ENCODE measurements around the gene IZUMO1. TPM values are rescaled to one million over a fixed set of nuclear protein-coding genes. Genes with fewer than 3 reads are reported as not detected.
"Not testable (repeated sequence)": the region's sequence is repeated elsewhere in the genome, so short reads cannot be mapped to it uniquely, and the experiment has no call there.

Gene IZUMO1
- total RNA-seq, 1 experiment from 2014 or later = not detected

DNA sequence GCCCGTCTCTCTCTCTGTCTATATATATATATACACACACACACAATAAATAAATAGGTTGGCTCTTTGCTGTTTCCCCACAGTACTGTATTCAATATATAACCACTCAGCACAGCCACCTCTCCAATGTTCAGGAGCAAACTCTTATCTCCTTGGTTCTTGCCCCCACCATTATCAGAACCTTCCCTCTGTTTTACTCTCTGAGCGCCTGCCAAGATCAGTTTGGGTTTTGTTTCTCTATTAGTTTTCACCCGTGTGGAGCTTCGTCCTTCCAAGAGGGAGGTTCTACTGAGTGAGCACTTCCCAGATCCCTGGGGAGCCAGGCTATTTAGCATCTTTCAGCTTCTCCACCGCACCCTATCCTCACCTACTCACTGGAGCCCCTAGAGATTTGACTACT lies 19.1 kb upstream of the IZUMO1 start:
- in situ Hi-C loops (cut with HindIII; ENCODE audit: low pct_unique_long_range_greater_than_20kb, low sequenced_read_pairs); DNase-seq (ENCODE audit: low read depth): not testable (repeated sequence)

DNA sequence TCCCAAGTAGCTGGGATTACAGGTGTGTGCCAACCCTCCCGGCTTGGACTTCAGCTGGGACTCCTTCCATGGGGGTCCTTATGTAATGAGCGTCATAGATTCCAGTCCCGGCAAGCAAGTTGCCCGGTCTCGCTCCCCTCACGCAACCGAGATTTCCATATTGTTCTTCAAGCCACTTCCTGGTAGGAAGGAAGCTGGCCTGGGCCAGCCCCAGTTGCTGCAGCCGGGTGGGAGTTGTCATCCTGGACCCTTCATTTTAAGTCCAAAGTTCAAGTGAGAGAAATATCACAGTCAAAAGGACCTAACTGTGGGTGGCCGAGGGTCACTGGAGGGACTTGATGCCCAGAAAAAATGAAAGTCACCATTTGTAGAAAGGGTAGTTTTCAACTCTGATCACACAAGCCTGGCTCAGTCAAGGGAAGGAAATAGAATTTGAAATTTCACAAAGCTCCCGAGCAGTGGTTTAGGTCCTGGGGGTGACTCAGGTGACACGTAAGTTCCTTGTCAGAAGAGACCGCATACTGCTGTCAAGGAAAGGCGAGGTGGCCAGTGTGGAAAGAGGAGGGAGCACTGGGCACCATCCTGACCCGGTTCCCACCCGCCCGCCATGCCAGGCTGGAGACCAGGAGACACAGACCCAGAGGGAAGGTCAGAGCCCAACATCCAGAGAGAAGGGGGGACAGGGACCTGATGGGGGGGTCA lies 13.9 kb upstream of the IZUMO1 start:
- DNase-seq (ENCODE audit: low read depth) = no peak

DNA sequence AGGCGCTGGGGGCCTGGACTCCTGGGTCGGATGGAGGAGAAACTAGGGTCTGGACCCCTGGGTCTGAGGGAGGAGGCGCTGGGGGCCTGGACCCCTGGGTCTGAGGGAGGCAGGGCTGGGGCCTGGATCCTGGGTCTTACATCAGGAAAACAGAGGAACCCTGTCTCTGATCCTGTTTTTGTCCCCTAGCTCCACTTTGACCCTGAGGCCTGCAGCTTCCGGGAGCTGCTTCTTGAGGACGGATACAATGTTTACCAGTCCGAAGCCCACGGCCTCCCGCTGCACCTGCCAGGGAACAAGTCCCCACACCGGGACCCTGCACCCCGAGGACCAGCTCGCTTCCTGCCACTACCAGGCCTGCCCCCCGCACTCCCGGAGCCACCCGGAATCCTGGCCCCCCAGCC lies 11.0 kb upstream of the IZUMO1 start:
- no peak for DNase-seq (ENCODE audit: low read depth)
- in situ Hi-C loops (cut with HindIII; ENCODE audit: low pct_unique_long_range_greater_than_20kb, low sequenced_read_pairs) = no loop called here

More for the DNA sequence above, 13.9 kb upstream of the IZUMO1 start:
- in situ Hi-C loops (cut with HindIII; ENCODE audit: low pct_unique_long_range_greater_than_20kb, low sequenced_read_pairs) = no loop called here

DNA sequence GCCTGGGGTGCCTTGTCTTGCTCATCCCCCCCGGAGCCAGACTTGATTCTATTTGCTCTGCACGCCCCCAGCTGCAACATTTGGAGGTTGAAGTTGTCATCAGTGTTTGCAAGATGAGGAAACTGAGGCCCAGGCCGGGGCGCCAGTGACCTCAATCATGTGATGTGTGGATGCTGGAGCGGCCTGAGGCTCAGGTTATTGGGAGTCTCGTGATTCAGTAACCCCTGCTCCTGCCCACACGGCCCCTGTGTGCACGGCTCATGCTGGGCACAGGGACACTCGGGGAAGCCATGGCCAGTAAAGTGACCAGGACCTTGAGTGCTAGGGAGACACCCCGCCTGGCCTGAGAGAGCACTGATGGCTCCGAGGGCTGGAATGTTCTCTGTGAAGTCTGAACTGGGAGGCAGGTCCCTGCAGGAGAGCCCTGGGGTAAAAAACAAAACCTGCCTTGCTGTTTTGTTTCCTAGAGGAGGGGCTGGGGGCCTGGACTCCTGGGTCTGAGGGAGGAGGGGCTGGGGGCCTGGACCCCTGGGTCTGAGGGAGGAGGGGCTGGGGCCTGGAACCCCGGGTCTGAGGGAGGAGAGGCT lies 10.5 kb upstream of the IZUMO1 start:
- in situ Hi-C loops (cut with HindIII; ENCODE audit: low pct_unique_long_range_greater_than_20kb, low sequenced_read_pairs) = no loop called here
- DNase-seq (ENCODE audit: low read depth) = no peak

DNA sequence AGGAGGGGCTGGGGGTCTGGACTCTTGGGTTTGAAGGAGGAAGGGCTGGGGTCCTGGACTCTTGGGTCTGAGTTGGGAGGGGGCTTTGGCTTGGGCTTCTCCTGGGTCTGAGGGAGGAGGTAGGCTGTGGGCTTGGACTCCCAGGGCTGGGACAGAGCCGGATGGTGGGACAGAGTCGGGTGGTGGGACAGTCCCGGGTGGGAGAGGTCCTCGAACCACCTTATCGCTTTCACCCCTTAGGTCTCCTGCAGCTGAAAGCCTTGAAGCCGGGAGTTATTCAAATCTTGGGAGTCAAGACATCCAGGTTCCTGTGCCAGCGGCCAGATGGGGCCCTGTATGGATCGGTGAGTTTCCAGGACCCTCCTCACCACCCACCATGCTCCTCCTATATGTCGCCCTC lies 10.0 kb upstream of the IZUMO1 start:
- in situ Hi-C loops (cut with HindIII; ENCODE audit: low pct_unique_long_range_greater_than_20kb, low sequenced_read_pairs) = no loop called here
- DNase-seq (ENCODE audit: low read depth) = no peak

DNA sequence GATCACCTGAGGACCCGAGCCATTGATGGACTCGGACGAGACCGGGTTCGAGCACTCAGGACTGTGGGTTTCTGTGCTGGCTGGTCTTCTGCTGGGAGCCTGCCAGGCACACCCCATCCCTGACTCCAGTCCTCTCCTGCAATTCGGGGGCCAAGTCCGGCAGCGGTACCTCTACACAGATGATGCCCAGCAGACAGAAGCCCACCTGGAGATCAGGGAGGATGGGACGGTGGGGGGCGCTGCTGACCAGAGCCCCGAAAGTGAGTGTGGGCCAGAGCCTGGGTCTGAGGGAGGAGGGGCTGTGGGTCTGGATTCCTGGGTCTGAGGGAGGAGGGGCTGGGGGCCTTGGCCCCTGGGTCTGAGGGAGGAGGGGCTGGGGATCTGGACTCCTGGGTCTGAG lies 9.5 kb upstream of the IZUMO1 start:
- in situ Hi-C loops (cut with HindIII; ENCODE audit: low pct_unique_long_range_greater_than_20kb, low sequenced_read_pairs) = no loop called here
- DNase-seq (ENCODE audit: low read depth) = no peak

DNA sequence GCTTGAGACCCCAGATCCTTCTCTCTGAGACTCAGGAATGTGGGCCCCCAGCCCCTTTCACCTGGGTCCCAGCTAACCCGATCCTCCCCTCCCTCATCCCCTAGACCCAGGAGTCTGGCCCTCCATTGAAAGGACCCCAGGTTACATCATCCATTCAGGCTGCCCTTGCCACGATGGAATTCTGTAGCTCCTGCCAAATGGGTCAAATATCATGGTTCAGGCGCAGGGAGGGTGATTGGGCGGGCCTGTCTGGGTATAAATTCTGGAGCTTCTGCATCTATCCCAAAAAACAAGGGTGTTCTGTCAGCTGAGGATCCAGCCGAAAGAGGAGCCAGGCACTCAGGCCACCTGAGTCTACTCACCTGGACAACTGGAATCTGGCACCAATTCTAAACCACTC lies 9.1 kb upstream of the IZUMO1 start:
- in situ Hi-C loops (cut with HindIII; ENCODE audit: low pct_unique_long_range_greater_than_20kb, low sequenced_read_pairs) = no loop called here
- DNase-seq (ENCODE audit: low read depth) = no peak

DNA sequence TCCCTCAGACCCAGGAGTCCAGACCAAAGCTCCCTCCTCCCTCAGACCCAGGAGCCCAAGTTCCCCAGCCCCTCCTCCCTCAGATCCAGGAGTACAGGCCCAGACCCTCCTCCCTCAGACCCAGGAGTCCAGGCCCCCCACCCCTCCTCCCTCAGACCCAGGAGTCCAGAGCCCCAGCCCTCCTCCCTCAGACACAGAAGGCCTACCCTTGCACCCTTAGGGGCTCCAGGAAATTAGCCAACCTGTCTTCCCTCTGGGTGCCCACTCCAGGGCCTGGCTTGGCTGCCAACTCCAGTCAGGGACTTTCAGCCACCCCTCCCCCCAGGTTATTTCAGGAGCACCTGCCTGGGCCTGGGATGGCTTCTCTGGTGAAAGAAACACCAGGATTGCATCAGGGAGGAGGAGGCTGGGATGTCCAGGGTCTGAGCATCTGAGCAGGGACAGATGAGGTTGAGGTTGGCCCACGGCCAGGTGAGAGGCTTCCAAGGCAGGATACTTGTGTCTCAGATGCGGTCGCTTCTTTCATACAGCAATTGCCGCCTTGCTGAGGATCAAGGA lies 8.5 kb upstream of the IZUMO1 start, which contains the start of gene FGF21:
Gene FGF21 (plus strand): TSS at position 441 of the 558 bp plus-strand sequence. CDS start 713 bp downstream, outside the sequence.
- in situ Hi-C loops (cut with HindIII; ENCODE audit: low pct_unique_long_range_greater_than_20kb, low sequenced_read_pairs) = no loop called here
- no peak for DNase-seq (ENCODE audit: low read depth)

DNA sequence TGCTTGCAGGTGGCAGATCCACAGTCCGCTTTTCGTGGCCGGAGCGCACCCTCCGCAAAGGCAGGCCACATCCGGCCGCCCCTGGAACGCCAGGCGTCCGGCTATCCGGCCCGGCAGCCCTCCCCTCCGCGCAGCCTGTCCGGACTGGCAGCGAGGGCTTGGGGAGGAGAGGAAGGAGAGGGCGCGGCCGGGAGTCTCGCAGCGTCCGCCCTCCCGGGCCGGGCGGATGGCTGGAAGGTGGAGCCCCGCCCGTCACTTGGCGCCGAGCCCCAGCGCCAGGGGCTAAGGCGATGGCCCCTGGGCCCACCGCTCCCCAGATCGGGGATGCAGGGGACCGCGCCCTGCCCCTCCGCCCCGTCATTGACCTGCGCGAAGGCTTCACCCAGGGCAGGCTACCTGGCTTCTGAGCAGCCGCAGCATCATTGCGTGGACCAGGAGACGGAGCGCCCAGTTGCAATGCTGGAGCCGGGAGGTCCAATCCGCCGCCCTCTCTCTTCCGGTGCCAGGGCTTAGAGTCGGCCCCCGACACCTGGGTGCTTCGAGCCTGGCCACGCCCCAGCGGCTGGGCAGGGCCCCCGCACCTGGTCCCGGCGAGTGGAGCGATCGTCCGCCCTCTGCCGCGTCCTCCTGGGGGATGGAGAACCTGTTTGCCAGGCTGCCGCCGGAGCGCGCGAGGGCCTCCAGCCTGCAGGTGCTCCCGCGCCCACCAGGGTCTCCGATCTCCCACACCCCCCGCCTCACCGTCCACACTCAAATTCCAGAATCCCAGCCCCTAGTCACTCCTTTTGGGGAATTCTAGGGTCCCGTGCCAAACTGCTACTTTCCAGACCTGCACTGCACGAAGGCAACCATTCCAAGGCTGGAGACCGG lies 6.0 kb upstream of the IZUMO1 start, which contains the start of gene FUT1:
Gene FUT1 (minus strand): TSS at position 146 of the 870 bp plus-strand sequence. CDS start 1,360 bp downstream, outside the sequence.
- in situ Hi-C loops (cut with HindIII; ENCODE audit: low pct_unique_long_range_greater_than_20kb, low sequenced_read_pairs) = no loop called here
- peak; percentile 65 for DNase-seq (ENCODE audit: low read depth)

DNA sequence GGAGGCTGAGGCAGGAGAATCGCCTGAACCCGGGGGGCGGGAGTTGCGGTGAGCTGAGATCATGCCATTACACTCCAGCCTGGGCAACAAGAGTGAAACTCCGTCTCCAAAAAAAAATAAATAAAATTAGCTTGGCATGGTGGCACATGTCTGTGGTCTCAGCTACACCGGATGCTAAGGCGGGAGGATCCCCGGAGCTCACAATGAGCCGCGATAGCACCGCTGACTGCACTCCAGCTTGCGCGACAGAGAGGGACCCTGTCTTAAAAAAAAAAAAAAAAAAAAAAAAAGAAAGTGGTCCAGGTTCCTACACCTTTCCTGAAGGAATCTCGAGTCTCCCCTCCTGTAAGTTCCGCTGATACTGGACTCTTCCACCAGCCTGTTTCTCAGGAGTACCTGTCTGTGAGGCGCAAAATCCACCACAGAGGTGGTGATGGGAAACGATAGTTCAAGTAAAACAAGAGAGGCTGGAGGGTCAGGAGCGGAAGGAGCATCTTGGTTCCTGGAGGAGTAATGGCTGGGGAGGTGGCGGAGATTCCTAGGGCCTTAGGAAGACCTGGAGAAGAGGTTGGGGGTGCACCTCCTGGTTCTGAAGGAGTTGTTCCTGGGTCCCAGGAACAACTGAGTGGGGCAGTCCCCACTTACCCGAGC lies 5.3 kb upstream of the IZUMO1 start:
- DNase-seq (ENCODE audit: low read depth) = no peak

DNA sequence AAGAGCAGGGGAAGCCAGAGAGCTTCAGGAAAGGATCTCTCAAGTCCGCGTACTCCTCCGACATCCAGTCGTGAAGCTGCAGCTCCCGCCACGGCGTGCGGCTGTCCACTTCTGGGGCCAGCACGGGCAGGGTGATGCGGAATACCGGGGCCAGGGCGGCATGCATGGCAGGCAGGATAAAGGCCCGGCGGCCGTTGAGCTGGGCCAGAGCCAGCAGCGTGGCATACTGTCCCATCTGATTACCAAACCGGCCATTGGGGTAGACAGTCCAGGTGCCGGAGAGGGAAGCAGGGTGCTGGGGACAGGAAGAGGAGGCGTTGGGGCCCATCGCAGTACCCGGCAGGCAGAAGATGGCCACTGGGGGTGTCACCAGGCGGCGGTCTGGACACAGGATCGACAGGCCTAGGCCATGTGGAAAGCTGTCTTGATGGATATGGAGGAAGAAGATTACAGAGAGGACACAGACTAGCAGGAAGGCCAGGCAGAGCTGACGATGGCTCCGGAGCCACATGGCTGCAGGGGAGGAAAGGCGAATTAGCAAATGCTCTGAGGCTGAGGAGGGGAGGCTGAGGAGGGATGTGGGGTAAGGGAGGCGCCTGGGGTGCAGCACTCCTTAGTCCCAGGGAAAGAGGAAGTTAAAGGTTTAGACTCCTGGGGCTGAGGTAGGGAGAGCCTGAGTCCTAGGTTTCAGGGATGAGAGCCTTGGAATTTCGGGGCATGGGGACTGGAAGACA lies 4.2 kb upstream of the IZUMO1 start:
- in situ Hi-C loops (cut with HindIII; ENCODE audit: low pct_unique_long_range_greater_than_20kb, low sequenced_read_pairs) = no loop called here
- DNase-seq (ENCODE audit: low read depth) = no peak

More for the DNA sequence above, 5.3 kb upstream of the IZUMO1 start:
- in situ Hi-C loops (cut with HindIII; ENCODE audit: low pct_unique_long_range_greater_than_20kb, low sequenced_read_pairs) = no loop called here

DNA sequence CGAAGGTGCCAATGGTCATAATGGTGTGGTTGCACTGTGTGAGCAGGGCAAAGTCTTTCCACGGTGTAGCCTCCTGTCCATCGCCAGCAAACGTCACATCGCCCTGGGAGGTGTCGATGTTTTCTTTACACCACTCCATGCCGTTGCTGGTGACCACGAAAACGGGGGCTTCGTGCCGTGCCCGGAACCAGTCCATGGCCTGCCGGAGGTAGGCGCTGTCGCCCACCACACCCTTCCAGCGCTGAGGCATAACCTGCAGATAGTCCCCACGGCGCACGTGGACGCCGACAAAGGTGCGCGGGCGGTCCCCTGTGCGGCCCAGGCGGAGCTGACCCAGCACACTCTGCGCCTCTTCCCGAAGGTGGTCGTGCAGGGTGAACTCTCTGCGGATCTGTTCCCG lies 3.6 kb upstream of the IZUMO1 start:
- in situ Hi-C loops (cut with HindIII; ENCODE audit: low pct_unique_long_range_greater_than_20kb, low sequenced_read_pairs) = no loop called here

DNA sequence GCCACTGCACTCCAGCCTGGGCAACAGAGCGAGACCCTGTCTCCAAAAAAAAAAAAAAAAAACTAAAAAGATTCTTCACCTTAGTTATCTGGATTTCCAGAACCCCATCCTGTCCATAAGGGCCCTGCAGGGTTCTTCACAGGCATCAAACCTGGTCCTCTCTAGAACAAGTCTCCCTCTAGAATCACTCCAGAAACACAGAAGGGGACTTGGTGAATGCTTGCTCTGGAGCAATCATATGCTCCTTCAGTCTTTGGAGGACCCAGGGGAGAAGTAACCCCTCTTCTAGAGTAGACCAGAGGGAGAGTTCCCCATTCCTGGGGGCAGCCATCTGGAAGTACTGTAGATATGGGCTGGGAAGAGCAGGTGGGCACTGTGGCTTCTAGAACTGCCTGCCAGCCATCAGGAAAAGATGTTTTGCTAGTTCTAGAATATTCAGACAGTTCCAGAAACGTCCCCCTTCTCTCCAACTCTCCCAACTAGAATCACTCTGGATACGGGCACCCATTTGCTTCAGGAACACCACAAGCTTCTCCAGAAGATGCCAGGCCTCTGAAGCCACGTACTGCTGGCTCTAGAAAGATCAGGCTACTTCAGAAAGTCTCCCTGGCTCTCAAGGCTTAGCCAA lies 3.0 kb upstream of the IZUMO1 start:
- in situ Hi-C loops (cut with HindIII; ENCODE audit: low pct_unique_long_range_greater_than_20kb, low sequenced_read_pairs) = no loop called here
- DNase-seq (ENCODE audit: low read depth) = no peak

More for the DNA sequence above, 3.6 kb upstream of the IZUMO1 start:
- no peak for DNase-seq (ENCODE audit: low read depth)

DNA sequence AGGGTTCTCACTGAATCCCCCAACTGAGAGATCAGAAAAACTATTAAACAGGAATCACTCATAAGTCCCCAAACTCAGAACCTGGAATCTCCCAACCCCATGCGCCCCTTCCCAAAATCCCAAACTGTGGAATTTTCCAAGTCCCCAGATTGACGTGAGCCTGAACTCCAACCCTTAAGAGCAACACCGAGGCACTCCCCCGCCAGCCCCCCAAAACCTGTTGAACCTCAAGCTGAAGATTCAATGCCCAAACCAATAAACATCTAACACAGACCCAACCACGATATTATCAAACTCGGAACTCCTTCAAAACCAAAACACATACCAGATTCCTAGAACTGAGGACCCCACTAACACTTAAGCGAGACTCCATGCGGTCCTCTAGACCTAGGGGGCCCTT lies 599 bp downstream of the IZUMO1 start:
- in situ Hi-C loops (cut with HindIII; ENCODE audit: low pct_unique_long_range_greater_than_20kb, low sequenced_read_pairs) = no loop called here
- DNase-seq (ENCODE audit: low read depth) = no peak

DNA sequence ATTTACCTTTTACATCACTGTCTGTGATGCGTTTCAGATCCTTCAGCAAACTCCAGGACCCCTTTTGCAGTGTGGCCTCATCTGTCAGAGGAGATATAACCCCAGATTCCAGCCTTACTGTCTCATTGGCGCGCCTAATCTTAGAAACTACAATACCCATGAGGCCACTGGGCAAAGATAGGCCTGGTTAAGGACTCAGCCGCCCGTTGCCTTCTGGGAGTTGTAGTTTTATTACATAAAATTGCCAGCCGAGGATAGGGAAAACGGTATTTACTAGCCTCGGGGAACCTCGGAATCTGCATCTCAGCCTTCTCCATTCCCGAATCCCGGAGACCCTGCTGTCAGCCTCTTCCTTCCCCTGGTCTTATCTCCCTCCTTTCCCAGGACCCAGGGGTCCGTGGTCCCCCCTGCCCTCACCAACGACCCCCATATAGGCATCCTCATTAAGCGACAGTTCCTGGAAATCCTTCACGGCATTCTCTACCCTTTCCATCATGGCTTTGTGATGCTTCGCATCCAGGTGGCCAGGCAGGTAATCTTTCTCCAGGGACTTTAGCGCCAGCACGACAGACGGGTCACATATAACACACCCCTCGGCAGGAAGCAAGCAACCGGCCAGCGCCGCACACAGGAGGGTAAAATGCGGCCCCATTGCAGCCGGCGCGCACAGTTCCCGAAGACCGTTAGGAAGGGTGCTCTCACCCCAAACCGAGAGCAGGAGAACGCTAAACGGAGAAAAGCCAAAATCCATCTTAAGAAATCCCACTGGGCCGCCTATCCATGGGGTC lies 1.3 kb downstream of the IZUMO1 start:
- in situ Hi-C loops (cut with HindIII; ENCODE audit: low pct_unique_long_range_greater_than_20kb, low sequenced_read_pairs) = no loop called here
- peak; percentile 55 for DNase-seq (ENCODE audit: low read depth)

DNA sequence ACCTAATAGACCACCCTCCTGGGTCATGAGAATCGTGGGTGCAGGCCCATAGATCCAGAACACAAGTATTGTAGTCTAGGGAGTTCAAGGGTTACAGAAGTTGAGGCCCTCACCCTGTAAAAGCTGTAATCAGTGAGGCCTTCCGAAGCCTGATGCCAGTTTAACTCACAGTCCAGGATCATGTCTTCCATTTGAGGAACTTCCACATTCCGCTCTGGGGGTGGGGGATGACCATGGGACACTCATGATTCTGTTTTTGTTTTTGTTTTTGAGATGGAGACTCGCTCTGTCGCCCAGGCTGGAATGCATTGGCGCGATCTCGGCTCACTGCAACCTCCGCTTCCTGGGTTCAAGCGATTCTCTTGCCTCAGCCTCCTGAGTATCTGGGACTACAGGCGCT lies 4.6 kb downstream of the IZUMO1 start:
- in situ Hi-C loops (cut with HindIII; ENCODE audit: low pct_unique_long_range_greater_than_20kb, low sequenced_read_pairs) = no loop called here
- DNase-seq (ENCODE audit: low read depth) = no peak
